Nephron (organoid): ENCODE results near the gene REM1.

ENCODE experiments used
- H3K27ac Mint-ChIP-seq, 3 experiments: 2 replicates each; pipeline ENCODE4 v1.8.0; 2020; ENCODE audit warnings: mixed read lengths in 3 of 3, mild to moderate bottlenecking in 2 of 3, moderate library complexity in 1 of 3
- H3K27me3 Mint-ChIP-seq: 2 replicates; pipeline ENCODE4 v1.8.0; 2021; ENCODE audit warnings: low read depth, mild to moderate bottlenecking, moderate library complexity, mixed read lengths
- H3K36me3 Mint-ChIP-seq: 2 replicates; pipeline ENCODE4 v1.8.0; 2020; ENCODE audit warnings: low read depth, mixed read lengths
- H3K4me1 Mint-ChIP-seq: 2 replicates; pipeline ENCODE4 v1.8.0; 2020; ENCODE audit warnings: mixed read lengths
- H3K4me3 Mint-ChIP-seq, 3 experiments: 2 replicates each; pipeline ENCODE4 v1.8.0; 2020; ENCODE audit warnings: mild to moderate bottlenecking in 3 of 3, mixed read lengths in 3 of 3, moderate library complexity in 2 of 3
- H3K9me3 Mint-ChIP-seq: 2 replicates; pipeline ENCODE4 v1.8.0; 2020; ENCODE audit warnings: mixed read lengths
- TF ChIP-seq, protein P1 (sequence below), 3 experiments: fragments of 200-600 bp; sonication (generic); IDR thresholded peaks; one replicate each; pipeline ENCODE4 v1.5.0; 2021; ENCODE audit warnings: antibody characterized with exemption in 3 of 3; ENCODE audit not compliant: unreplicated experiment in 3 of 3

Gene REM1

DNA sequence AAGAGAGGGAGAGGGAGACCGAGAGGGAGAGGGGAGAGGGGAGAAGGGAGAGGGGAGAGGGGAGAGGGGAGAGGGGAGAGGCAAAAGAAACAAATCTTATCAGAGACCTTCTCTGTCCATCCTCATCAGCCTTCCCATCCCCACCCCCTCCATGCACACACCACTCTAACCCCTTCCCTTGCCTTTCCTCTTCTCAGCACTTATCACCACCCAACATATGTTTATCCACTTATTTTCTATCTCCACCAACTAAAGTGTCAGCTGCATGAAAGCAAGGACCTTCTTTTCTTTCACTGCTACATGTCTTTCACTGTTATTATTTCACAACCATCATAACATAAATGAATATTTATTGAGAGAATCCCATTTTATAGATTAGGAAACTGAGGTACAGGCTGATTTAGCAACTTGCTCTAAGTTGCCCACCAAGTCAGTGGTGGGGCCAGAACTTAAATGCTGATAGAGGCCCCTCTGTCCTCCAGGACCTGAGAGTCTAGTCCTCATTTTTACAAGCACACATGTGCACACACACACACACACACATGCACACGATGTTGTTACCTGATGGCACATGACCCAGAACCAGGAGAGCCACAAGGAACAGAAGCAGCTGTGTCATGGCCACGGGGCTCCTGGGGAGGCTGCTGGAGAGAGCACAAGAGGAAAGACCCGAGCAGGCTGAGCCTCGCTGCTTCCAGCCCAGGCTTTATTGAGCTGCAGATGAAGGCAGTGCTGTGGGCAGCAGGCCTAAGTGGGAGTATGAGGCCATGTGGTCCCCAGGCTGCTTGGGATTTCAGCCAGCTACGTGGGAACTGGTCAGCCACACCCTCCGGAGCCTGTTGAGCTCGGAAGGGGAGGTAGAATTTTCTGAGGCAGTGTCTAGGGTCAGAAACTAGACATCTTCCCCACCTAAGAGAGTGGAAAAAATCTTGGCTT, 2.4 kb upstream of the REM1 start:
- Mint-ChIP-seq H3K27ac (no peak overlapping the region), H3K9me3 (peaks cover 22% of the 10 kb centered on the region), H3K4me3 (no peak overlapping the region), H3K36me3 (peaks cover 4% of the 10 kb centered on the region), H3K27me3 (peaks cover 6% of the 10 kb centered on the region), H3K4me1 (no peaks in the 10 kb centered on the region)
- TF ChIP-seq, protein P1, sequence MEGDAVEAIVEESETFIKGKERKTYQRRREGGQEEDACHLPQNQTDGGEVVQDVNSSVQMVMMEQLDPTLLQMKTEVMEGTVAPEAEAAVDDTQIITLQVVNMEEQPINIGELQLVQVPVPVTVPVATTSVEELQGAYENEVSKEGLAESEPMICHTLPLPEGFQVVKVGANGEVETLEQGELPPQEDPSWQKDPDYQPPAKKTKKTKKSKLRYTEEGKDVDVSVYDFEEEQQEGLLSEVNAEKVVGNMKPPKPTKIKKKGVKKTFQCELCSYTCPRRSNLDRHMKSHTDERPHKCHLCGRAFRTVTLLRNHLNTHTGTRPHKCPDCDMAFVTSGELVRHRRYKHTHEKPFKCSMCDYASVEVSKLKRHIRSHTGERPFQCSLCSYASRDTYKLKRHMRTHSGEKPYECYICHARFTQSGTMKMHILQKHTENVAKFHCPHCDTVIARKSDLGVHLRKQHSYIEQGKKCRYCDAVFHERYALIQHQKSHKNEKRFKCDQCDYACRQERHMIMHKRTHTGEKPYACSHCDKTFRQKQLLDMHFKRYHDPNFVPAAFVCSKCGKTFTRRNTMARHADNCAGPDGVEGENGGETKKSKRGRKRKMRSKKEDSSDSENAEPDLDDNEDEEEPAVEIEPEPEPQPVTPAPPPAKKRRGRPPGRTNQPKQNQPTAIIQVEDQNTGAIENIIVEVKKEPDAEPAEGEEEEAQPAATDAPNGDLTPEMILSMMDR (IDR thresholded peaks at IDR 0.05; ENCODE audit: unreplicated experiment in 3 of 3) = no peak

DNA sequence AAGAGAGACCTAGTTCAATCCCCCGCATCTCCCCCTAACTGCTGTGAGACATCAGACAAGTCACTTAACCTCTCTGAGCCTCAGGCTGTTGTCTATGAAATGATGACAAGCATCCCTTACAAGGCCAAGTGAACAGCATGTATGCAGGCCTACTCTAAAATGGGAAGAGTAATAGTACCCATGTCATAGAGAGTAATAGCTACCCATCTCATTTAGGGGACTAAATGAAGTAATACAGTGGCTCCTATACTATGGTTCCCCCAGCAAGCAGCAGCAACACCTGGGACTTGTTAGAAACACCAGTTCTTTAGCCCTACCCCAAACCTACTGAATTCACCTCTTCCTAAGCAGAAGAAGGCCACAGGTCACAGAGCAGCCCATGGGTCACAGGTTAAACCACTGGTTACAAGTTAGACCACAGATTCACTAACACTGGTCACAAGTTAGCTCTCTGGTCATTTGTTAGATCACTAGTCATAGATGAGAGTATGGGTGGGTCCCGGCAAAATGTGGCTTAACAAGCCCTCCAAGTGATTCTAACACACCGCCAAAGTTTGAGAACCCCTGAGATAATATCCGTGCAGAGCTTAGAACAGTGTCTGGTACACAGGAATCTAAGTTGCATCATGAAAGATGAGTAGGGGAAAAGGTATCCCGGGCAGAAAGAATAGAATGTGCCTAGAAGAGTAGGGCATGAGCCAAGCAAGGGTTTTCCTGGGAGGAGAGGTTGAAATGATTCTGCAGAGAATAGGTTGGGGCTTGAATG, 1.6 kb upstream of the REM1 start:
- H3K36me3 Mint-ChIP-seq = peaks cover 4% of the 10 kb centered on the region
- H3K27me3 Mint-ChIP-seq = peaks cover 6% of the 10 kb centered on the region
- H3K9me3 Mint-ChIP-seq = peaks cover 18% of the 10 kb centered on the region
- H3K4me3 Mint-ChIP-seq = no peak overlapping the region
- TF ChIP-seq, protein P1 (IDR thresholded peaks at IDR 0.05; ENCODE audit: unreplicated experiment in 3 of 3) = no peak
- H3K27ac Mint-ChIP-seq = no peak overlapping the region
- no peaks in the 10 kb centered on the region for H3K4me1 Mint-ChIP-seq

DNA sequence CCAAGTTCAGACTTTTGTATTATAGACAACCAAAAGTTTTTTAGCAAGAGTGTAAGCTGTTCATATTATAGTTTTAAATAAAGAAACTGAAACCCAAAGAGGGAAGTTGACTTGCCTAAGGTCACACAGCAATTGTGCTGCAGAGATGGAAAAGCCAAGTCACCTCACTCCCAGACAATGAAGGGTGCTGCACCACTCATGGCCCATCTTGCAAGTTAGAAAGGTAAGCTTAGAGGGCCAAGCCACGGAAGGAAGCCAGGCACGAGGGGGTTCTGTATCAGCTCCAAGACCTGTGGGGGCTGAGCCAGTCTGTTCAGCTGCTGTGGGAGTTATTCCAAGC, 1.0 kb upstream of the REM1 start:
- no peak overlapping the region for H3K27ac Mint-ChIP-seq
- H3K9me3 Mint-ChIP-seq = peaks cover 18% of the 10 kb centered on the region
- TF ChIP-seq, protein P1 (IDR thresholded peaks at IDR 0.05; ENCODE audit: unreplicated experiment in 3 of 3) = no peak
- no peaks in the 10 kb centered on the region for H3K4me1 Mint-ChIP-seq
- peaks cover 4% of the 10 kb centered on the region for H3K36me3 Mint-ChIP-seq
- peaks cover 6% of the 10 kb centered on the region for H3K27me3 Mint-ChIP-seq
- no peak overlapping the region for H3K4me3 Mint-ChIP-seq

DNA sequence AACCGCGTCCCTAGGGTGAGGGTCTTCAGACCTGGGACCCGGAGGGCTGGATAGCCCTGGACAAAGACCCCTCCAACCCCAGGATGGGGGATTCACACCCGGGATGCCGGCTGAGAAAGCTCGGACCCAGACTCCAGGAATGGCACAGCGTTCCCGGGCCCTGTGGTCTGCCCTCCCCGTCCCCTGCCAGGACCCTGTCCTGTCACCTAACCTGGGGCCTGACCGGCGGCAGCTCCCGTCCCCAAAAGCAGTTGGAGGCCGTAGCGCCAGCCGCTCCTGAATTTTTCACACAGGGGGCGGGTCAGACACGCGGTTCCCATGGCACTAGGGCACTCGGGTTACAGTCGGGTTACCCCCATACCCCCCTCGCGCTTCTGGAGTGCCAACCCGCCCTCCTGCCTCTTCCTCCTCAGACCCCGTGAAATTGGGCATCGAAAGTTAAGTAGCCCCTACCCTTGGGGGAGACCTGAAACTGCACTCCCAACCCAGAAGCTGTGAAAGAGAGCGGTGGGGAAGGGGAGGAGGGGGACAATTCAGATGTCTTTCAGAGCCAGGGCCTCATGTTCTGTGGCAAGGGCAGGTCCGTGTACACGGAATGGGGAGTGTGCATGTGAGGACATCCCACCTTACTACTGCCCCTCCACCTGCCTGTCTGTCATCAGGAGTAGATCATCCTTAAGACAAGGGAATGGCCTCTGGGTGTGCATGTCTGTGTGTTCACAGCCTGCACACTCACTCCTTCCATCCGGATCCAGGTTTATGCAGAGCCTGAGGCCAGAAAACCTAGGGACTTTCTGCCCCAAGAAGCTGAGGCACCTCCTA, 595 bp downstream of the REM1 start:
- H3K36me3 Mint-ChIP-seq = peaks cover 4% of the 10 kb centered on the region
- H3K4me3 Mint-ChIP-seq = no peak overlapping the region

DNA sequence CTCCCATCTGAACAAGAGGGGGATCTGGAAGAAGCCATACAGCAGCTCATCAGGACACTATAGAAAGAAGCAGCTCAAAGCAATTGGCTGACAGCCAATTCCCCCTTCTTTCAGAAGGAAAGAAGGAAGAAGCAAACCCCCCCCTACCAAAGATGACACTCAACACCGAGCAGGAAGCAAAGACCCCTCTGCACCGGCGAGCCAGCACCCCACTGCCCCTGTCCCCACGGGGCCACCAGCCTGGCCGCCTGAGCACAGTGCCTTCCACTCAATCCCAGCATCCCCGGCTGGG, 1.2 kb downstream of the REM1 start:
- H3K4me3 Mint-ChIP-seq = no peak overlapping the region
- H3K36me3 Mint-ChIP-seq = peaks cover 4% of the 10 kb centered on the region
- peaks cover 21% of the 10 kb centered on the region for H3K9me3 Mint-ChIP-seq
- H3K27ac Mint-ChIP-seq = no peak overlapping the region
- no peaks in the 10 kb centered on the region for H3K4me1 Mint-ChIP-seq
- TF ChIP-seq, protein P1 (IDR thresholded peaks at IDR 0.05; ENCODE audit: unreplicated experiment in 3 of 3) = no peak
- H3K27me3 Mint-ChIP-seq = peaks cover 8% of the 10 kb centered on the region

More for the DNA sequence above, 595 bp downstream of the REM1 start:
- Mint-ChIP-seq H3K27me3 (peaks cover 6% of the 10 kb centered on the region), H3K4me1 (no peaks in the 10 kb centered on the region), H3K27ac (no peak overlapping the region), H3K9me3 (peaks cover 21% of the 10 kb centered on the region)
- TF ChIP-seq, protein P1 (IDR thresholded peaks at IDR 0.05; ENCODE audit: unreplicated experiment in 3 of 3) = no peak
